ENCODE results near the gene RNF43.
A peak's percentile ranks its signal among the peaks of the same experiment; 100 is the strongest.

DNA sequence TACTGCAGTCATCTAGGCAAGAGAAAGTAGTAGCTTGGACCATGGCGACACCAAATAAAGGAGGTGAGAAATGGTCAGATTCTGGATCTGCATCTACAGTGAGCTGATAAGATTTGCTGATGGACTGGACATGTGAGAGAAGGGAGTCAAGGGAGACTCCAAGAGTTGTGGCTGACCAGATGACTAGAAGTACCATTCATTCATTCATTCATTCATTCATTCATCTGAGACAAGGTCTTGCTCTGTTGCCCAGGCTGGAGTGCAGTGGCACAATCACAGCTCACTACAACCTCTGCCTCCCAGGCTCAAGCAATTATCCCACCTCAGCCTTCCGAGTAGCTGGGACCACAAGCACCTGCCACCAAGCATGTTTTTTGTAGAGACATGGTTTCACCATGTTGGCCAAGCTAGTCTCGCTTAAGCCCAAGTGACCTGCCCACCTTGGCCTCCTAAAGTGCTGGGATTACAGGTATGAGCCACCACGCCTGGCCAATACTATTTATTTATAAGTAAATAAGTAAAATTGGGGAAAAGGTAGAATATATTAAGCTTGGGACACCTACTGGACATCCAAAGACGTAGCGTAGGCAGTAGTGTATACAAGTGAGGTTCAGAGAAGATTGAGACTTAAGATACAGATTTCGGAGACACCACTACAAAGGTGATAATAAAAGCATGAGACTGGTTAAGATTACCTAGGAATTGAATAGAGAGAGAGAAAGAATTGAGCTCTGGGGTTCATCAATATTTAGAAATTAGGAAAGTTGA lies 15.7 kb upstream of the RNF43 start:
- TF ChIP-seq, protein P1, sequence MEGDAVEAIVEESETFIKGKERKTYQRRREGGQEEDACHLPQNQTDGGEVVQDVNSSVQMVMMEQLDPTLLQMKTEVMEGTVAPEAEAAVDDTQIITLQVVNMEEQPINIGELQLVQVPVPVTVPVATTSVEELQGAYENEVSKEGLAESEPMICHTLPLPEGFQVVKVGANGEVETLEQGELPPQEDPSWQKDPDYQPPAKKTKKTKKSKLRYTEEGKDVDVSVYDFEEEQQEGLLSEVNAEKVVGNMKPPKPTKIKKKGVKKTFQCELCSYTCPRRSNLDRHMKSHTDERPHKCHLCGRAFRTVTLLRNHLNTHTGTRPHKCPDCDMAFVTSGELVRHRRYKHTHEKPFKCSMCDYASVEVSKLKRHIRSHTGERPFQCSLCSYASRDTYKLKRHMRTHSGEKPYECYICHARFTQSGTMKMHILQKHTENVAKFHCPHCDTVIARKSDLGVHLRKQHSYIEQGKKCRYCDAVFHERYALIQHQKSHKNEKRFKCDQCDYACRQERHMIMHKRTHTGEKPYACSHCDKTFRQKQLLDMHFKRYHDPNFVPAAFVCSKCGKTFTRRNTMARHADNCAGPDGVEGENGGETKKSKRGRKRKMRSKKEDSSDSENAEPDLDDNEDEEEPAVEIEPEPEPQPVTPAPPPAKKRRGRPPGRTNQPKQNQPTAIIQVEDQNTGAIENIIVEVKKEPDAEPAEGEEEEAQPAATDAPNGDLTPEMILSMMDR (IDR thresholded peaks at IDR 0.05) = peak in 1 of 4 donors; percentile 6
- no peak for TF ChIP-seq POLR2A (IDR thresholded peaks at IDR 0.05)

All from right lobe of liver (tissue), 4 donors.